PC-9 (cell line): ENCODE data around the gene EHMT1. TPM values are rescaled to one million over a fixed set of nuclear protein-coding genes. Genes with fewer than 3 reads are reported as not detected.

Experiments used
- BruUV-seq: library from RNA; stranded (reverse); fragments of 400-500 nt; replicated peaks from 2 replicates; lab custom pipeline; 2021; lab: Mats Ljungman, UMichigan
- CTCF ChIA-PET: fragments of 300-600 bp; sonication (Branson Sonifier 250); formaldehyde crosslinking; loops from one replicate; lab custom pipeline; 2022; ENCODE audit warnings: antibody characterized with exemption; lab: Charles Lee
- POLR2A ChIA-PET: fragments of 300-600 bp; sonication (Branson Sonifier 250); formaldehyde crosslinking; loops from one replicate; lab custom pipeline; 2022; ENCODE audit warnings: antibody characterized with exemption; ENCODE audit not compliant: unreplicated experiment; lab: Charles Lee
- DNase-seq, 2 experiments: peaks; one replicate each; pipeline versions ENCODE4 v3.0.0 to v3.0.0-alpha.2; 2015 to 2022; ENCODE audit warnings: mixed read lengths in 1 of 2
- H2AFZ ChIP-seq: fragments of 200-600 bp; sonication (generic); 2 replicates; pipeline ENCODE4 v1.8.1; 2017; ENCODE audit warnings: antibody characterized with exemption
- H3F3A ChIP-seq: fragments of 200-600 bp; sonication (generic); 2 replicates; pipeline ENCODE4 v1.8.1; 2017; ENCODE audit warnings: antibody characterized with exemption, mild to moderate bottlenecking, low read depth; ENCODE audit not compliant: insufficient read depth
- H3K27ac ChIP-seq: fragments of 200-600 bp; sonication (generic); 2 replicates; pipeline ENCODE4 v1.6.1; 2016; ENCODE audit warnings: mixed run types
- H3K27me3 ChIP-seq: fragments of 200-600 bp; sonication (generic); 2 replicates; pipeline ENCODE4 v1.6.1; 2016; ENCODE audit warnings: low read depth, mixed run types; ENCODE audit not compliant: insufficient read depth
- H3K36me3 ChIP-seq: fragments of 200-600 bp; sonication (generic); 2 replicates; pipeline ENCODE4 v1.6.1; 2016; ENCODE audit warnings: low read depth, mixed run types
- H3K4me1 ChIP-seq: fragments of 200-600 bp; sonication (generic); replicated peaks from 2 replicates; pipeline ENCODE4 v1.6.1; 2016; ENCODE audit warnings: mixed run types; ENCODE audit not compliant: insufficient read depth
- H3K4me2 ChIP-seq: fragments of 200-600 bp; sonication (generic); 2 replicates; pipeline ENCODE4 v1.6.1; 2017; ENCODE audit warnings: mixed run types
- H3K4me3 ChIP-seq: fragments of 200-600 bp; sonication (generic); 2 replicates; pipeline ENCODE4 v1.6.1; 2016; ENCODE audit warnings: mixed run types
- H3K79me2 ChIP-seq: fragments of 200-600 bp; sonication (generic); 2 replicates; pipeline ENCODE4 v1.6.1; 2017; ENCODE audit warnings: low read depth, mixed run types
- H3K9me2 ChIP-seq: fragments of 200-600 bp; sonication (generic); 2 replicates; pipeline ENCODE4 v1.8.1; 2017; ENCODE audit warnings: mild to moderate bottlenecking; ENCODE audit not compliant: insufficient read depth
- H3K9me3 ChIP-seq: fragments of 200-600 bp; sonication (generic); 2 replicates; pipeline ENCODE4 v1.8.1; 2016; ENCODE audit warnings: low read depth; ENCODE audit not compliant: insufficient read depth
- H4K20me1 ChIP-seq: fragments of 200-600 bp; sonication (generic); 2 replicates; pipeline ENCODE4 v1.8.1; 2017; ENCODE audit not compliant: insufficient read depth
- EZH2 ChIP-seq: fragments of 200-600 bp; sonication (generic); IDR thresholded peaks from 2 replicates; pipeline ENCODE4 v1.8.0; 2017; ENCODE audit warnings: antibody characterized with exemption, low read depth
- intact Hi-C: fragments of 100-400 bp; cut with micrococcal nuclease; formaldehyde crosslinking; loops from one replicate; pipeline ENCODE4 v1.10.0; 2022; ENCODE audit not compliant: unreplicated experiment
- total RNA-seq: library from RNA; stranded (reverse); gene quantifications from 2 replicates; pipeline ENCODE4 v1.2.3, GENCODE V29; 2021
- TF ChIP-seq, protein P1 (sequence below): fragments of 200-600 bp; sonication (generic); conservative IDR thresholded peaks from 2 replicates; pipeline ENCODE4 v1.6.1; 2017; ENCODE audit warnings: mixed run types, antibody characterized with exemption, mild to moderate bottlenecking, moderate library complexity

Gene EHMT1
- total RNA-seq, 1 experiment from 2014 or later: 116 TPM

DNA sequence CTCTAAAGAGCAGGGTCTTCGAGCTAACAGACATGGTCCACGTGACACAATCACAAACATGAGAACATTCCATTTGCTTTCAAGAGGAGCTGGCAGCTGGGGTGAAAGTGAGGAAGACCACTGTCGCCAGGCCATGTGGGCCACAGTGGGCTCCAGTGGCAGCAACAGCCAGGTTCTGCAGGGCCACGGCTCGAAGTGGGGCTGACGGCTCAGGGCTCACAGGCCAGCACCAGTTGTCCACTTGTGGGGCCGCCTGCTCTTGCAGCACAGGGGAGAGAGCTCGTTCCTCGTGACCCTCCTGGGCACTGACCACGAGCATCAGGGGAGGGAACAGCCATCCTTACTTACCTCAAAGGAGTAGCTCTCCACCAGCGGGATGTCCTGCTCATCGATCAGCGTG is 30.5 kb upstream of the EHMT1 start:
- H2AFZ ChIP-seq: no peak overlapping the region
- POLR2A ChIA-PET: interaction anchor here (0.5 to 0.6 kb wide), 3 partner anchors 19 to 365 kb away, joined by 3 to 17 read pairs (median 3); partner anchors contain the start of gene NRARP
- no peaks in the 10 kb centered on the region for H3K9me3 ChIP-seq
- peaks cover 8% of the 10 kb centered on the region; the same call in 1 of the 2 replicates for H3K36me3 ChIP-seq
- peaks cover 12% of the 10 kb centered on the region for H4K20me1 ChIP-seq
- no peak overlapping the region for H3K4me3 ChIP-seq
- no peak for TF ChIP-seq EZH2
- TF ChIP-seq, protein P1, sequence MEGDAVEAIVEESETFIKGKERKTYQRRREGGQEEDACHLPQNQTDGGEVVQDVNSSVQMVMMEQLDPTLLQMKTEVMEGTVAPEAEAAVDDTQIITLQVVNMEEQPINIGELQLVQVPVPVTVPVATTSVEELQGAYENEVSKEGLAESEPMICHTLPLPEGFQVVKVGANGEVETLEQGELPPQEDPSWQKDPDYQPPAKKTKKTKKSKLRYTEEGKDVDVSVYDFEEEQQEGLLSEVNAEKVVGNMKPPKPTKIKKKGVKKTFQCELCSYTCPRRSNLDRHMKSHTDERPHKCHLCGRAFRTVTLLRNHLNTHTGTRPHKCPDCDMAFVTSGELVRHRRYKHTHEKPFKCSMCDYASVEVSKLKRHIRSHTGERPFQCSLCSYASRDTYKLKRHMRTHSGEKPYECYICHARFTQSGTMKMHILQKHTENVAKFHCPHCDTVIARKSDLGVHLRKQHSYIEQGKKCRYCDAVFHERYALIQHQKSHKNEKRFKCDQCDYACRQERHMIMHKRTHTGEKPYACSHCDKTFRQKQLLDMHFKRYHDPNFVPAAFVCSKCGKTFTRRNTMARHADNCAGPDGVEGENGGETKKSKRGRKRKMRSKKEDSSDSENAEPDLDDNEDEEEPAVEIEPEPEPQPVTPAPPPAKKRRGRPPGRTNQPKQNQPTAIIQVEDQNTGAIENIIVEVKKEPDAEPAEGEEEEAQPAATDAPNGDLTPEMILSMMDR: no peak
- no peaks in the 10 kb centered on the region for H3K27me3 ChIP-seq
- intact Hi-C loops: no loop called here
- DNase-seq: no peak
- CTCF ChIA-PET: interaction anchor here (0.8 kb wide), 1 partner anchor 30 kb away, joined by 3 read pairs; the partner anchor contains the start of gene EHMT1
- no peaks in the 10 kb centered on the region for H3K9me2 ChIP-seq
- peaks cover 18% of the 10 kb centered on the region for H3K79me2 ChIP-seq
- H3F3A ChIP-seq: peaks cover 6% of the 10 kb centered on the region; the same call in 1 of the 2 replicates
- peak overlapping the region; percentile 91 for H3K4me2 ChIP-seq
- peaks cover 13% of the 10 kb centered on the region for H3K4me1 ChIP-seq
- no TSS peak for BruUV-seq
- H3K27ac ChIP-seq: no peak overlapping the region

DNA sequence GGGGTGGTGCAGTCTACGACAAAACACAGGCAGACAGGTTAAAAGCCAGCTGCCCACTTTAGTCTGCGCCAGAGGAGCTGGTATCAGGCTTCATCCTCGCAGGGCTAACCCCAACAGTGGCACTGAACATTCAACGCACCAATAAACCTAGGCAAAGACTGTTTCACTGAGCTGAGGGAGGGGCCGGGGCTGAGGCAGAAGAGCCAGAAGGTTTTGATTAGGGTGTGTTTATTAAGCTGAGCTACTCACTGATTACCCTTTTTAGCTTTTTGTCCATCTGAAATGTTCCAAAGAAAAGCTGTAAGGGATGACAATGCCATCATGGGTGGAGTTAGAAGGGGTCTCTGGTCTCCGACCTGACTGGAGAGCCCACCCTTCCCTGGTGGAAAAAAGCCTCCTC is 29.9 kb upstream of the EHMT1 start:
- intact Hi-C loops: no loop called here
- Histone ChIP-seq H4K20me1 (peaks cover 12% of the 10 kb centered on the region), H3K79me2 (peaks cover 18% of the 10 kb centered on the region), H3K9me2 (no peaks in the 10 kb centered on the region), H3F3A (peaks cover under 1% of the 10 kb centered on the region; the same call in 1 of the 2 replicates), H3K36me3 (peaks cover 8% of the 10 kb centered on the region; the same call in 1 of the 2 replicates), H3K4me2 (peak overlapping the region; percentile 91), H3K9me3 (no peaks in the 10 kb centered on the region), H3K4me1 (peaks cover 13% of the 10 kb centered on the region), H3K4me3 (peak overlapping the region; percentile 91), H3K27me3 (no peaks in the 10 kb centered on the region), H3K27ac (no peak overlapping the region), H2AFZ (no peak overlapping the region)
- DNase-seq: no peak
- POLR2A ChIA-PET: interaction anchor here (0.6 kb wide), 4 partner anchors 18 to 1175 kb away, joined by 3 read pairs; partner anchors contain the start of gene NRARP
- no TSS peak for BruUV-seq
- no peak for TF ChIP-seq EZH2
- TF ChIP-seq, protein P1: no peak
- CTCF ChIA-PET: no interaction called here

- Histone ChIP-seq H2AFZ (peak overlapping the region; percentile 78; the same call in 1 of the 2 replicates), H3K9me3 (no peaks in the 10 kb centered on the region), H3K4me2 (peak overlapping the region; percentile 91), H3K9me2 (no peaks in the 10 kb centered on the region), H3K4me1 (peaks cover 13% of the 10 kb centered on the region), H4K20me1 (peaks cover 12% of the 10 kb centered on the region), H3F3A (no peaks in the 10 kb centered on the region), H3K27me3 (no peaks in the 10 kb centered on the region), H3K27ac (no peak overlapping the region), H3K36me3 (peaks cover 8% of the 10 kb centered on the region; the same call in 1 of the 2 replicates), H3K79me2 (peaks cover 18% of the 10 kb centered on the region), H3K4me3 (peak overlapping the region; percentile 91)
- BruUV-seq: no TSS peak
- TF ChIP-seq, protein P1: no peak
- no peak for TF ChIP-seq EZH2
- intact Hi-C loops: loop anchor here (2.0 kb wide), 2 partner anchors 15 to 29 kb away; partner anchors contain the start of genes ARRDC1 and EHMT1
- CTCF ChIA-PET: no interaction called here
- DNase-seq: peak in 1 of 2 experiments; percentile 30
- POLR2A ChIA-PET: interaction anchor here (0.6 kb wide), 1 partner anchor 19 kb away, joined by 3 read pairs; no protein-coding TSS in a partner anchor
These were observed 29.2 kb upstream of the EHMT1 start for GRCh38 chr9:137589441-137590122.
